ENCODE data around the gene ADD3. TPM values are rescaled to one million over a fixed set of nuclear protein-coding genes. Genes with fewer than 3 reads are reported as not detected.

Gene ADD3
- total RNA-seq, 2 donors from 2014 or later, result 158 to 377 TPM

DNA sequence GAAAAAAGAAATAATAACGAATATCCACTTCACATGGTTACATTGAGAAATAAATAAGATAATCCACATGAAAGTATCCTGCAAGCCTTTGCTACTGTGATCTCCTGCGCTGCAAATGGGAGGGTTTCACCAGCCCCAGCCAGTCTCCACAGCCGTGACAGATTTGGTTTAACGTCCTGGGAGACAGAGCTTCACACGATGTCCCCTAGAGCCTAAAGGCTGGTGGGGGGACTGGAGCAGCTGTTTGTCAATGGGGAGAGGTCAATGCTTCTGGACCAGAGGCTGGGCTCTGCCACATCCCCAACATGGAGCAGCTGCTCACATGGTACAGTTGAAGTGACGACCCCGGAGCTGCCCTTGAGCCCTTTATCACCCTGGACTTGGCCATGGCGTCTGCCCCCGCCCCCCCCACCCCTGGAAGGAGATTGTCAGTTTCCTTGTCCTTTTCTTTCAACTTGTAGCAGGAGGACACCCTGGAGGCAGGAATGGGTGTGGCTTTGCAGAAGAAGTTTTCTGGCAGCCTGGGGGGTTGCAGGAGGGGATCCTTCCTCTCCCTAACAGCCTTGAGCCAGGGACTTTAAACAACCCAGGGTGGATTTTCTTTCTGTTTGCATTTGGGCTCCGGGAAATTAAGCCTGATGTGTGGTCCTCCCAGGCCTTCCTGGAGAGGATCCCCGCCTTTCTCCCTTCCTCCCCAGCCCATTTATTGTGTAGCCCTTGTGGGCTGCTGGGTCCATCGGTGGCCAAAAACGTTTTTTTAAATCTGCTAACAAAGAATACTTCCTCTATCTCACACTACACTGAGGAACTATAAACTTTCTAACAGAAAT, 162.6 kb downstream of the ADD3 start:
- TF ChIP-seq, protein P1, sequence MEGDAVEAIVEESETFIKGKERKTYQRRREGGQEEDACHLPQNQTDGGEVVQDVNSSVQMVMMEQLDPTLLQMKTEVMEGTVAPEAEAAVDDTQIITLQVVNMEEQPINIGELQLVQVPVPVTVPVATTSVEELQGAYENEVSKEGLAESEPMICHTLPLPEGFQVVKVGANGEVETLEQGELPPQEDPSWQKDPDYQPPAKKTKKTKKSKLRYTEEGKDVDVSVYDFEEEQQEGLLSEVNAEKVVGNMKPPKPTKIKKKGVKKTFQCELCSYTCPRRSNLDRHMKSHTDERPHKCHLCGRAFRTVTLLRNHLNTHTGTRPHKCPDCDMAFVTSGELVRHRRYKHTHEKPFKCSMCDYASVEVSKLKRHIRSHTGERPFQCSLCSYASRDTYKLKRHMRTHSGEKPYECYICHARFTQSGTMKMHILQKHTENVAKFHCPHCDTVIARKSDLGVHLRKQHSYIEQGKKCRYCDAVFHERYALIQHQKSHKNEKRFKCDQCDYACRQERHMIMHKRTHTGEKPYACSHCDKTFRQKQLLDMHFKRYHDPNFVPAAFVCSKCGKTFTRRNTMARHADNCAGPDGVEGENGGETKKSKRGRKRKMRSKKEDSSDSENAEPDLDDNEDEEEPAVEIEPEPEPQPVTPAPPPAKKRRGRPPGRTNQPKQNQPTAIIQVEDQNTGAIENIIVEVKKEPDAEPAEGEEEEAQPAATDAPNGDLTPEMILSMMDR (IDR thresholded peaks at IDR 0.05), result no peak
- Histone ChIP-seq H3K27me3 (peaks cover 0 to 7% of the 10 kb centered on the region in 2 donors), H3K4me3 (no peak overlapping the region), H3K9me3 (no peaks in the 10 kb centered on the region), H3K4me1 (peaks cover 0 to 35% of the 10 kb centered on the region in 2 donors), H3K27ac (peak overlapping the region in 1 of 2 donors; percentile 27), H3K36me3 (no peaks in the 10 kb centered on the region)
- peak; percentile 56 for DNase-seq (ENCODE audit: low spot score)

DNA sequence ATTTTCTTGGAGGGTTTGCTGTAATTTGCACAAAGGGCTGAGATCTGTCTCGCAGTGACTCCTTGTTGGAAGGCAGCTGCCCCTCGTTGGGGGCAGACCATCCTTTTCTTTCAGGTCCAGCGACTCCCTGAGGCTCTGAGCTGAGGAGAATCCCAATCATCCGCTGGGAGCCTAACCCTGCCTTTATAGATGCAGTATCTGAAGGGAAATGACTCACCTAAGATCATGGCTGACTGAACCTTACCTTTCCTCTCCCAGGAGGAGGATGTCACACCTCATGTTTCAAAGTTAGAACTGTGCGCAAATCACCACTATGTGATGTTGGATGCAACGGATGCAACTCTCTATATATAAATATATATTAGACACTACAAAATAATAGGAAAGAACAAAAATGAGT, 163.2 kb downstream of the ADD3 start:
- TF ChIP-seq, protein P1 (IDR thresholded peaks at IDR 0.05), result no peak
- no peaks in the 10 kb centered on the region for H3K36me3 ChIP-seq
- DNase-seq (ENCODE audit: low spot score), result no peak
- H3K4me3 ChIP-seq, result no peak overlapping the region
- H3K27ac ChIP-seq, result peak overlapping the region in 1 of 2 donors; percentile 27
- H3K9me3 ChIP-seq, result no peaks in the 10 kb centered on the region
- peaks cover 0 to 7% of the 10 kb centered on the region in 2 donors for H3K27me3 ChIP-seq
- H3K4me1 ChIP-seq, result peaks cover 0 to 42% of the 10 kb centered on the region in 2 donors

DNA sequence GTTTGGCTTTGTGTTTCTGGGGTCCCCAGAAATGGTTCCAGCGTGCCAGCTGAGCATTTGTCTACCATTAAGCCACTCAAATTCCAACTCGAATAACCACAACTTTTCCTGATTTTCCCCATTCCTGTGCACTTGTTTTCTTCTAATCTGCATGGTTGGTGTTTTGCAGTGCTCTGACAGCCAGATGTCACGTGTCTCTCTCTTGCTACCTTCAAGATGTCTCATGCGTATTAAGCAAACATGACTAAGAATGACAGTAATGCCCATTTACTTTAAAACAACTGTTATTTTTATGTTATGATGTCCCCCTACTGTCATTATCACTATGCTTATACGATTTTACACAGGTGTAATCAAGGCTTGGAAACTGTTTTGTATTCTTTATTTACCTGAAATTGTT, 164.4 kb downstream of the ADD3 start:
- no peak for DNase-seq (ENCODE audit: low spot score)
- H3K4me1 ChIP-seq, result peaks cover 0 to 49% of the 10 kb centered on the region in 2 donors
- TF ChIP-seq, protein P1 (IDR thresholded peaks at IDR 0.05), result no peak
- no peak overlapping the region for H3K4me3 ChIP-seq
- no peaks in the 10 kb centered on the region for H3K9me3 ChIP-seq
- no peaks in the 10 kb centered on the region for H3K36me3 ChIP-seq
- peaks cover 0 to 3% of the 10 kb centered on the region in 2 donors for H3K27me3 ChIP-seq
- no peak overlapping the region for H3K27ac ChIP-seq

DNA sequence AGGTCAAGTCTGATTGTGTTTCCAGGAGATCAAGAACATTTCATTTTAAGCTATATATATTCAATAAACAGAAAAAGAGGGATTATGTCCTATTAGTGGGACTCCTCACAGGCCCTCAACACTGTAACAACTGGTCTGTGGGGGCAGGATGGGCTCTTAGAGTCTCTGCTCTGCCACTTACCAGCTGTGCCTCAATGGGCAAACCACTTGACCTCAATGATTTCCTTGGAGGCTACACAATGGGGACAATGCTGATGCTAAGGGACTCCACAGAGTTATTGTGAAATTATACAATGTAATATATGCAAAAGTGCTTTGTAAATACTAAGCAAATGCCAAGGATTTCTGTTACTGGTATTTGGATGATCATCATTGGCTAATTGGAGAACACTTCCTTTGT, 166.4 kb downstream of the ADD3 start:
- DNase-seq (ENCODE audit: low spot score), result no peak
- Histone ChIP-seq H3K27me3 (no peaks in the 10 kb centered on the region), H3K36me3 (no peaks in the 10 kb centered on the region), H3K27ac (no peak overlapping the region), H3K9me3 (no peaks in the 10 kb centered on the region), H3K4me3 (no peak overlapping the region), H3K4me1 (peaks cover 0 to 35% of the 10 kb centered on the region in 2 donors)
- TF ChIP-seq, protein P1 (IDR thresholded peaks at IDR 0.05), result no peak

DNA sequence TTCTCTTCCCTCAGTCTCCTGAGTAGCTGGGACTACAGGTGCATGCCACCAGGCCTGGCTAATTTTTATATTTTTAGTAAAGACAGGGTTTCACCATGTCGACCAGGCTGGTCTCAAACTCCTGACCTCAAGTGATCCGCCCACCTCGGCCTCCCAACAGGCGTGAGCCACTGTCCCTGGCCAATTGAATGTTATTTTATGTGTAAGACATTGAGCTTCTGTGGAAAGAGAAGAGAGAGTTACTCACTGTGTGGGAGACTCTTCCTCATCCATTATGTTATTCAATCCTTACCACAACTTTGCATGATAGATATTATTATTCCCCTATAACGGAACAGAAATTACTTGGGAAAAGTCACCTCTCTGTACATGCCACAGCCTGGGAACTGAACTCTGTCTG, 167.0 kb downstream of the ADD3 start:
- H3K27ac ChIP-seq, result no peak overlapping the region
- no peaks in the 10 kb centered on the region for H3K9me3 ChIP-seq
- TF ChIP-seq, protein P1 (IDR thresholded peaks at IDR 0.05), result no peak
- H3K4me3 ChIP-seq, result no peak overlapping the region
- peaks cover 0 to 29% of the 10 kb centered on the region in 2 donors for H3K4me1 ChIP-seq
- no peak for DNase-seq (ENCODE audit: low spot score)
- no peaks in the 10 kb centered on the region for H3K36me3 ChIP-seq
- H3K27me3 ChIP-seq, result no peaks in the 10 kb centered on the region

All from right atrium auricular region (tissue), 2 donors.